Measurements from ENCODE around the gene NSMCE3.
A peak's percentile ranks its signal among the peaks of the same experiment; 100 is the strongest.

The NSMCE3 gene

DNA sequence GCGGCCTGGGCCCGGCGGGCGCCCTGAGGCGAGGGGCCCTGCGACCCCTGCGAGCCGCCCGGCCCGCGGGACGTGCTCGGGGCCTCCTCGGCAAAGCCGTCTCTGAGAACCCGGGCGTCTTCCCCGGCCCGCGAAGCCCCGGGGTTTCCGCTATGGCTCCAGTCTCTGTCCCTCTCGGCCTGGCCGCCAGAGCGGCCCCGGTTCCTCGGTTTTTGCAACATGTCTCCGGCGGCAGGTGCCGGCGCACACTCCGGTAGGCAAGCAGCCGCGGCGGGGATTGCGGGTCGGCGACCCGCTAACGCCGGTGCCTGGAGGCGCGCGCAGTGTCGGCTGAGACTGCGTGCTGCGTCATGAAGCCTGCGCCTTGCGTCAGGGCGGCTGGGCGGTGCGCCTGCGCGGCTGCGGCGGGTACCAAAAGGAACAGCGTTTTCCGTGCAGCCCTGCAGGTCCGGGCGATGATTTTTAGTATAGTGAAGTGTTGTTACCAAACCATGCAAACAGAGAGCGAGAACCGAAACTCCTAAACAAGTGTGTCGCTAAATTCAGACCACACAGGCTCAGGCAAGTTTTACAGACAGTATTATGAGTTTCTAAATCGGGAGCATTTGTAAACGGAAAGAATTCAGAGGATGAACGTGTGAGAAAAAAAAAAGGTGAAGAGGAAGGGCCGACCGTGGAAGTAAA lies at the start of gene NSMCE3:
TSS of gene NSMCE3 (minus strand) at position 338 of the 684 bp plus-strand sequence. CDS start at position 221, 117 bp downstream.
- DNase-seq (ENCODE audit: low read depth): peak; percentile 86

DNA sequence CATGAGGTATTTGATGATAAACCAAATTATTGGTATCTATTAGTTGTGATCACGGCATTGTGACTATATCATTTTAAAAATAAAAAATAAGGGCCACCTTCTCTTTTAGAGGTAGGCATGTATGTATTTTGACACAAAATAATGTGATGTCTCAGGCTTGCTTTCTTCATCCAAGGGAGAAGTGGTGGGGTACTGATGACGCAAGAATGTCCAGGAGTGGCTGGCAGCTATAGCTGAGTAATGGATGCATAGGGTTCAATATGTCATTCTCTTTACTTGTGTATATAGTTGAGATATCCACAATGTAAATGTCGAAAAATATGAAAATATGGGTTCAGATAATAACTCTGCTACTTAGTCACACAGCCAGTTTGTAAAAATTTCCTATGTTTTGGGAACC lies 46.8 kb upstream of the NSMCE3 start:
- no peak for DNase-seq (ENCODE audit: low read depth)

DNA sequence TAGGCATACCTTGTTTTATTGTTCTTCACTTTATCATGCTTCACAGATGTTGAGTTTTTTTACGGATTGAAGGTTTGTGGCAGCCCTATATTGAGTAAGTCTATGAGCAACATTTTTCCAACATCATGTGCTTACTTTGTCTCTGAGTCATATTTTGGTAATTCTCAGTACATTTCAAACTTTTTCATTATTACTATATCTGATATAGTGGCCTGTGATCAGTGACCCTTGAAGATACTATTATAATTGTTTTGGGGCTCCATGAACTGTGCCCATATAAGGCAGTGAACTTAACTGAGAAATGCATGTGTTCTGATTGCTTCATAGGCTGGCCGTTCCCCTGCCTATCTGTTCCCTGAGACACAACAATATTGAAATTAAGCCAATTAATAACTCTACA lies 42.8 kb upstream of the NSMCE3 start:
- no peak for DNase-seq (ENCODE audit: low read depth)

- no peak for DNase-seq (ENCODE audit: low read depth)
These were observed 42.1 kb upstream of the NSMCE3 start for GRCh38 chr15:29311696-29312095.

- DNase-seq (ENCODE audit: low read depth): no peak
These were observed 39.5 kb upstream of the NSMCE3 start for GRCh38 chr15:29309139-29309538.

- no peak for DNase-seq (ENCODE audit: low read depth)
These were observed 38.7 kb upstream of the NSMCE3 start for GRCh38 chr15:29308299-29308698.

- no peak for DNase-seq (ENCODE audit: low read depth)
These were observed 35.9 kb upstream of the NSMCE3 start for GRCh38 chr15:29305556-29305955.

- DNase-seq (ENCODE audit: low read depth): no peak
These were observed 33.2 kb upstream of the NSMCE3 start for GRCh38 chr15:29302871-29303270.

DNA sequence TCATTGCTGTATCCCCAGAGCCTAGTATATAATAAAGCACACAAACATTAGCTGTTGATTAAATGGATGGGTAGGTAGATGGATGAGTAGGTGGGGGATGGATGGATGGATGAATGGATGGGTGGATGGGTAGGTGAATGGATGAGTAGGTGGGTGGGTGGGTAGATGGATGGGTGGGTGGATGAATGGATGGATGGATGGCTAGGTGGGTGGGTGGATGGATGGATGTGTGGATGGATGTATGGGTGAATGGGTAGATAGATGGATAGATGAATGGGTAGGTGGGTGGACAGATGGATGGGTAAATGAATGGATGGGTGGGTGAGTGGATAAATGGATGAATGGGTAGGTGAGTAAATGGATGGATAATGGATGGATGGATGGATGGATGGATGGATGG lies 30.2 kb upstream of the NSMCE3 start:
- no peak for DNase-seq (ENCODE audit: low read depth)

DNA sequence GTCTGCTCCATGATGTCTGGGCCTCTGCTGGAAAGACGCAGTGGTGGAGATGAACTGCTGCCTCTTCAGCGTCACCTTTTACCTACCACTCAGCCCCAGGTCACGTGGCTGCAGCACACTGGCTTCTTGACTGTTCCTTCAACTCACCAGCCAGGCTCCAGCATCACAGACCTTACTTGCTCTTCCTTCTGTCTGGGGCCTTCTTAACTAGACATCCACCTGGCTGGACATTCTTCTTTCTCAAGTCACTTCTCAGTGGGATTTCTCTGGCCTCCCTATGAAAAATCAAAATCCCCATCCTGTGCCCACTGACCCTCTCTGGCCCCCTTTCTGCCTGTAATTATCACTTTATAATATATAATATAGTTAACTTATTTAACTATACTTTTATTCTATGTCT lies 29.7 kb upstream of the NSMCE3 start:
- no peak for DNase-seq (ENCODE audit: low read depth)

GRCh38 chr15:29294732-29295325 lies 25.2 kb upstream of the NSMCE3 start:
- no peak for DNase-seq (ENCODE audit: low read depth)

DNA sequence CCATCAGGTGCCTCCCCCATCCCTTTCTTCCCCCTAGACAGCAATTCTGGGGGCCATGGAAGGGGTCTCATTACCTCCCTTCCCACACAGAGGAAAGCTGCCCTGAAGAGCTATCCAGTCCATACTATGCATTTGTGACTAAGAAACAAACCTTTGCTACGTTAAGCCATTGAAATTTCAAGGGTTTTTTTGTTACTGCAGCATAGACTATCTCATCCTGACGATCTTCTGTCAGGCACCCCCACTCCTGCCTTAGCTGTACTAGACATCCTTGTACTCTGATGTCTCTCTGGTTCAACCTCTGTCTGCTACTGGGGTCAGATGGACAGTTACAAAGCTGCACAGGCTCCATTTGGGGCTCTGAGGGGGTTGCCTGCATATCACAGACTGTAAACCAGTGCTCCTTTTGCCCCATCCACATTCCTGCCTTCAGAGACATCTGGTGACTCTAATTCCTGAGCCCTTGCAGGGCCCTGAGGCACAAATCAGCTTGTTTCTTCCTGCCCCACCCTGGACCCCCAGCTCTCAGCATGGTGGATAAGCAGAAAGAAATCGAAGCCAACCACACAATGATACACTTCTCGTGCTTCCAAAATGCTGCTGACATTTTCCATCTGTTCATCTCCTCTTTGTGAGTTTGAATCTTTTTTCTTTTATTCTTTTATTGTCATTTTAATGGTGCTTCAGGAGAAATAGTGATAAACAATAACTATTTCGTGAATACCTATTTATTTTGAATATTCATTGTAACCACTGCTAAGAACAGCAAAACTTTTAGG lies 21.6 kb upstream of the NSMCE3 start:
- DNase-seq (ENCODE audit: low read depth): no peak

DNA sequence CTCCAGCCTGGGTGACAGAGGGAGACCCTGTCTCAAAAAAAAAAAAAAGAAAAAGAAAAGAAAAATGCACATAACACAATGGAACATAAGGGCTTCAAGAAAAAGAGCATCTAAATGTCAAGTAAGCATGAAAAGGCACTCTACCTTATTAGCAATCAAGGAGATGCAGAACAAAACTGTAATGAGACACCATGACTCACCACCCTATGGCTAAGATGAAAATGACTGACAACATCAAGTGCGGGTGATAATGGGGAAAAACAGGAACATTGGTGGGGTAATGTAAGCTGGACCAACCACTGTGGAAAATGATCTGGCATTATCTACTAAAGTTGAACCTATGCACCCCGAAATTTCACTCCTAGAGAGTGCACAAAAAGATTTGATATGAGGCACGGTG lies 19.6 kb upstream of the NSMCE3 start:
- no peak for DNase-seq (ENCODE audit: low read depth)

DNA sequence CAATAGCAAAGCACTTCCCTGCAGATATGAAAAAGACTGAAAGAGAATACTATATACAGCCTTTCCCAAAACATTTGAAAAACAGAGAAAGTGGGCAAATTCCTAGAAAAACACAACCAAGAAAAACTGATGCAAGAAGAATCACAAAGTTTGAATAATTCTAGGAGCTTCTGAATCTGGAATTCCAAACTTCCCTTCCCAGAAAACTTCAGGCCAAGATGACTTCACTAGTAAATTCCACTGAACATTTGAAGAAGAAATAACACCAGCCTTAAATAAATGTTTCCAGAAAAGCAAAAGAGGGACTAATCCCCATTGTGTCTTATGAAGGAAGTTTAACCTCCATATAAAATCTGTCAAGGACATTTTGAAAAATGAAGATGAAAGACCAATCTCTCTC lies 15.8 kb upstream of the NSMCE3 start:
- DNase-seq (ENCODE audit: low read depth): no peak

- DNase-seq (ENCODE audit: low read depth): no peak
These were observed 13.8 kb upstream of the NSMCE3 start for GRCh38 chr15:29283381-29283780.

DNA sequence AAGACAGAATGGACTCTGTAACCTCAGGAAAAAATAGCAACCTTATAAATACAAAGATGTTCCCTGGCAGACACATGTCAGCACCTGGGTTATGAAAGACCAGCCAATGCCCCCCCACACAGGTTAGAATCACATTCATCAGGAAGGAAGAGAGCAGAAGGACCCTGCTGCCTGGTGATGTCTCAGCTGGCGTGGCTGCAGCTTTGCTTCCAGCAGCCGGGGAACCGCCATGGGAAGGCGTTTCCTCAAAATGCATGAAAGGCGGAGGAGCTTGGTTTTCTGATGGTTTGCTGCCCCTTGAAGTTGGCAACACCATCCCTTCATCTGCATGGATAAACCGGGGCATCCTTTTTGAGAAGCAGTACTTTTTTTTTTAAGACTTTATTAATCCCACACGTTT lies 10.9 kb upstream of the NSMCE3 start:
- no peak for DNase-seq (ENCODE audit: low read depth)

DNA sequence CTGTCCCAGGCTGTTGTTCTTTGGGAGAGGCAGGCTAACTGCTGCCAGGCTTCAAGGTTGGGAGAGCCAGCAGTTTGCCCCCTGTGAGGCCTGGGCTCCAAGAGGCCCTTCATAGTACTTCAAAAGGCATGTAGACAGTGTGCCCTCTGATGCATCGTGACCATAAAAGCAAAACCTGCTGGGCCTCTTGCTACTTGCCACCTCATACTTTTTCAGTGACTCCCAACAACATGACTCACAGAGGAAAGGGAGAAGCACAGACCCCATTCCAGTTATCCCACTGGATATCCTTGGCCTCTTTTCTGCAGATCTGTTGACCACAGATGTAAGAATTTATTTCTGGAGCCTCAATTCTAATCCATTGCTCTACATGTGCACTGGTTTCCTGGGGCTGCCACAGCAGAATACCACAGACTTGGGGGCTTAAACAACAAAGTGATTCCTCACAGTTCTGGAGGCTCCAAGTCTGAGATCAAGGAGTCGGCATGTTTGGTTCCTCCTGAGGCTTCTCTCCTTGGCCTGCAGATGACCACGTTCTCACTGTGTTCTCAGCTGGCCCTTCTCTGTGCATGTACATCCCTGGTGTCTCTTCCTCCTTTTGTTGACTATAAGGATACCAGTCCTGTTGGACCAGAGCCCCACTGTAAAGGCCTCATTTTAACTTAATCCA lies 8.9 kb upstream of the NSMCE3 start:
- DNase-seq (ENCODE audit: low read depth): no peak

GRCh38 chr15:29276366-29276765 lies 6.7 kb upstream of the NSMCE3 start:
- no peak for DNase-seq (ENCODE audit: low read depth)

DNA sequence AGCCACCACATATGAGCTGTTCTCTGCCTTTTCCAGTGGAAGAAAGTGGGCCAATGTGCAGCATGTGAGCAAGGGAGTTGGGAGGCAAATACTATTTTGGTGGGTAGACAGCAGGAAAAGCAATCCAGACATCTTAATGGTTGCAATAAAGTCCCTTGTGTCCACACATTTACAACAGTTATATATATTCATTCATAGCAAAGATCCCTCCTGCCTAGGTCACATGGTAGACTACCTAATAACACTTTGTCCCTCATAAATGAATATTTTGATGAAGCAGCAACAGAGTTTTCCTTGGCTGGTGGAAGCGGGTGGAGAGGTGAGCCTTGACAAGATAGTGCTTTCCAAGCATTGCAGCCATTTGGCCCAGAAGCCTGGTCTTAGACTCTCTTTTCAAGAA lies 6.2 kb upstream of the NSMCE3 start:
- DNase-seq (ENCODE audit: low read depth): no peak

GRCh38 chr15:29274946-29275345 lies 5.3 kb upstream of the NSMCE3 start:
- DNase-seq (ENCODE audit: low read depth): no peak

DNA sequence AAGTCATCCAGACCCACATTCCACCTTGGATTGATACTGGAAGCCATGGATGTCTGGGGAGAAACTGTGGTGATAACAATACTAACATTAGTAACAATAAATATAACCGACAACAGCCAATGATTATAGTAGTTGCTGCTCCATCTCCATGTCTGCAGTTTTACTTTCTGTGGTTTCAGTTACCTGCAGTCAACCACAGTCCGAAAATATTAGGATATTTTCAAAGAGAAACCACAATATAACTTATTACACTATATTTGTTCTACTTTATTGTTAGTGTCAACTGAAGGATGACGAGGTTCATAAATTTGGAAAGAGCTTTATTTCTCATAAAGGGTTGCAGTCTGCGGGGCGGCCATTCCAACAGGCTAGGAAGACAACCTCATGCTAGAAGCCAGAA lies 2.6 kb upstream of the NSMCE3 start:
- DNase-seq (ENCODE audit: low read depth): no peak

DNA sequence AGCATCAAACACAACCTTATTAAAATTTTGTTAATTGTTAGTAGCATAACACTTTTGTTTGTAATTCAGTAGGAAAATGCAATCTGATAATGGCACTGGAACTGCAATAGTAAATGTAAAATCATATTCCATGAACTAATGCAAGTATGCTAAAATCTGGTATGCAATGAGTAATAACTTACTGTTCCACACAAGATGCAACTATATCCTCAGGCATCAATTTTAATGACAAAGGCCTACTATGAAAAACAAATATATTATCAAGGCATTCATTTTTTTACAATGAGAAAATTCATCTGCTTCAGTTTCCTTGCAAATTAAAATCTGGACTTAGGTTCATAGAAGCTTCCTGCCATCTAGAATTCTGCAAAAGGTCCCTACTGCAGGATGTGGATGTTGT lies 1.4 kb upstream of the NSMCE3 start:
- no peak for DNase-seq (ENCODE audit: low read depth)

Measured in activated T-helper 9 cell treated with anti-CD3 and anti-CD28 coated beads, Interleukin-2, amount 50 U/mL, for 16 hours (primary cell).